OCI-LY7 (cell line): ENCODE measurements around the gene FIS1. TPM values are rescaled to one million over a fixed set of nuclear protein-coding genes. Genes with fewer than 3 reads are reported as not detected.

Source experiments
- BruUV-seq: library from RNA; stranded (reverse); fragments of 400-500 nt; replicated peaks from 2 replicates; lab custom pipeline; 2021; lab: Mats Ljungman, UMichigan
- CTCF ChIA-PET: fragments of 300-600 bp; sonication (Branson Sonifier 250); formaldehyde crosslinking; loops from one replicate; lab custom pipeline; 2022; ENCODE audit warnings: antibody characterized with exemption; ENCODE audit not compliant: unreplicated experiment; lab: Charles Lee
- POLR2A ChIA-PET: fragments of 300-600 bp; sonication (Branson Sonifier 250); formaldehyde crosslinking; loops from one replicate; lab custom pipeline; 2022; ENCODE audit warnings: antibody characterized with exemption; lab: Charles Lee
- DNase-seq: peaks from one replicate; pipeline ENCODE4 v3.0.0-alpha.2; 2015; ENCODE audit warnings: low spot score
- H2AFZ ChIP-seq: fragments of 200-600 bp; sonication (generic), shearing (Covaris generic); 2 replicates; pipeline ENCODE4 v1.6.1; 2014; ENCODE audit warnings: mild to moderate bottlenecking, antibody characterized with exemption, low read length, moderate library complexity
- H3K27ac ChIP-seq: fragments of 200-600 bp; sonication (generic); 2 replicates; pipeline ENCODE4 v1.5.1; 2014; ENCODE audit warnings: mixed run types, low read depth, mild to moderate bottlenecking, moderate library complexity, low read length, inconsistent platforms; ENCODE audit not compliant: poor library complexity, severe bottlenecking
- H3K36me3 ChIP-seq: fragments of 200-600 bp; sonication (generic); 2 replicates; pipeline ENCODE4 v1.6.1; 2014; ENCODE audit warnings: mild to moderate bottlenecking, antibody characterized with exemption, low read length, moderate library complexity, mixed read lengths; ENCODE audit not compliant: insufficient read depth
- H3K4me1 ChIP-seq: fragments of 200-600 bp; sonication (generic); 2 replicates; pipeline ENCODE4 v1.5.1; 2014; ENCODE audit warnings: mild to moderate bottlenecking, low read length; ENCODE audit not compliant: insufficient read depth, poor library complexity, severe bottlenecking
- H3K4me2 ChIP-seq: fragments of 200-600 bp; sonication (generic); 2 replicates; pipeline ENCODE4 v1.6.1; 2014; ENCODE audit warnings: mild to moderate bottlenecking, low read length
- H3K4me3 ChIP-seq: fragments of 200-600 bp; sonication (generic); 2 replicates; pipeline ENCODE4 v1.5.1; 2014; ENCODE audit warnings: mild to moderate bottlenecking, low read depth, low read length; ENCODE audit not compliant: poor library complexity, severe bottlenecking
- H3K79me2 ChIP-seq: fragments of 200-600 bp; sonication (generic); 2 replicates; pipeline ENCODE4 v1.6.1; 2016; ENCODE audit warnings: low read depth, mild to moderate bottlenecking, low read length, moderate library complexity, mixed read lengths; ENCODE audit not compliant: insufficient read depth
- H3K9me2 ChIP-seq: fragments of 200-600 bp; sonication (generic); 2 replicates; pipeline ENCODE4 v1.6.1; 2016; ENCODE audit warnings: mild to moderate bottlenecking, low read length, mixed read lengths; ENCODE audit not compliant: insufficient read depth
- H3K9me3 ChIP-seq: fragments of 200-600 bp; sonication (generic); 2 replicates; pipeline ENCODE4 v1.6.1; 2014; ENCODE audit warnings: mild to moderate bottlenecking, mixed run types, low read length, mixed read lengths
- H4K20me1 ChIP-seq: fragments of 200-600 bp; sonication (generic); 2 replicates; pipeline ENCODE4 v1.6.1; 2014; ENCODE audit warnings: mild to moderate bottlenecking, antibody characterized with exemption, low read length, moderate library complexity, mixed read lengths; ENCODE audit not compliant: insufficient read depth
- EZH2phosphoT487 ChIP-seq: fragments of 200-600 bp; sonication (generic); IDR thresholded peaks from 2 replicates; pipeline ENCODE4 v1.6.1; 2018; ENCODE audit warnings: low read depth, borderline replicate concordance, mild to moderate bottlenecking, mixed run types, antibody characterized with exemption, low read length, moderate library complexity, mixed read lengths
- intact Hi-C: fragments of 100-400 bp; cut with micrococcal nuclease; formaldehyde crosslinking; loops from one replicate; pipeline ENCODE4 v1.10.0; 2022; ENCODE audit not compliant: unreplicated experiment
- total RNA-seq, 2 experiments: library from RNA; depleted of rRNA in 1 of 2; stranded (reverse); fragments of >200 nt in 1 of 2; shearing (Covaris generic) in 1 of 2; gene quantifications; 2 replicates each; pipeline ENCODE4 v1.2.3, GENCODE V29; 2014 to 2022
- TF ChIP-seq, protein P1 (sequence below): fragments of 200-600 bp; sonication (generic); conservative IDR thresholded peaks from 2 replicates; pipeline ENCODE4 v1.5.1; 2014; ENCODE audit warnings: mild to moderate bottlenecking, antibody characterized with exemption, low read length, moderate library complexity, mixed read lengths

The FIS1 gene
- total RNA-seq, 2 experiments from 2014 or later, result 92.7 to 102 TPM

DNA sequence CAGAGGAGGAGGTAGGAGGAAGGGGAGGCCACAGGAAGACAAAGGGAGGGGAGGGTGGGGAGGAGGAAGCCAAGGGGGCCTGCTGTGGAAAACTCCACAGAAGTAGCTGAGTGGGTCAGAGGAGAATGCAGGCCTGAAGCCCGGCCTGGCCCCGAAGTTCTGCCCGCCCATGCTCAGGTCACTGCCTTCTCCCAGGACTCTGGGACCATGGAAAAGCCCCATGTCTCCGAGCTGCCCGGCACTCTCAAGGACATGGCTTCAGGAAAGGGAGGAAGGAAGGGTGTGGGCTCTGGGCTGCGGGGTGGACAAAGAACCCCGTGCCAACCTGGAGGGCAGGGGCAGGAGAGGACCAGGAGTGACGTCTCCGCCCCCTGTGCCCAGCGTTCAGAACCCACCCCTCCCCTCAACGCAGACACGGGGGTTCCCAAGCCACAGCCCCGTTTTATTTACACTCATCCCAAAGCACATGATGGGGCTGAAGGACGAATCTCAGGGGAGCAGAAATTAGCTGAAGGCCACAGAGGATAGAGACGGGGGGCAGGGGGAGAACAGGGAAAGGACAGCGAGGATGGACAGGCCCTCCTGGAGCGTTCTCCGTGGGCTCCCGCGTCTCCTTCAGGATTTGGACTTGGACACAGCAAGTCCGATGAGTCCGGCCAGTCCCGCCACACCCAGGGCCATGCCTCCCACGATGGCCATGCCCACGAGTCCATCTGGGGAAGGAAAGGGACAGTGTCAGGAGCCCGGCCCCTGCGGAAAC lies 5.5 kb downstream of the FIS1 start:
- Histone ChIP-seq H3K4me2 (no peak overlapping the region), H3K4me3 (no peak overlapping the region), H4K20me1 (no peaks in the 10 kb centered on the region), H3K9me2 (no peaks in the 10 kb centered on the region), H3K9me3 (no peaks in the 10 kb centered on the region), H3K79me2 (peaks cover 15% of the 10 kb centered on the region; the same call in 1 of the 2 replicates), H3K4me1 (peaks cover 9% of the 10 kb centered on the region), H3K27ac (no peak overlapping the region), H2AFZ (no peak overlapping the region), H3K36me3 (peaks cover 47% of the 10 kb centered on the region; the same call in 1 of the 2 replicates)
- BruUV-seq, result no TSS peak
- ChIA-PET CTCF (no interaction called here), POLR2A (no interaction called here)
- no peak for DNase-seq
- intact Hi-C loops, result no loop called here
- TF ChIP-seq, protein P1, sequence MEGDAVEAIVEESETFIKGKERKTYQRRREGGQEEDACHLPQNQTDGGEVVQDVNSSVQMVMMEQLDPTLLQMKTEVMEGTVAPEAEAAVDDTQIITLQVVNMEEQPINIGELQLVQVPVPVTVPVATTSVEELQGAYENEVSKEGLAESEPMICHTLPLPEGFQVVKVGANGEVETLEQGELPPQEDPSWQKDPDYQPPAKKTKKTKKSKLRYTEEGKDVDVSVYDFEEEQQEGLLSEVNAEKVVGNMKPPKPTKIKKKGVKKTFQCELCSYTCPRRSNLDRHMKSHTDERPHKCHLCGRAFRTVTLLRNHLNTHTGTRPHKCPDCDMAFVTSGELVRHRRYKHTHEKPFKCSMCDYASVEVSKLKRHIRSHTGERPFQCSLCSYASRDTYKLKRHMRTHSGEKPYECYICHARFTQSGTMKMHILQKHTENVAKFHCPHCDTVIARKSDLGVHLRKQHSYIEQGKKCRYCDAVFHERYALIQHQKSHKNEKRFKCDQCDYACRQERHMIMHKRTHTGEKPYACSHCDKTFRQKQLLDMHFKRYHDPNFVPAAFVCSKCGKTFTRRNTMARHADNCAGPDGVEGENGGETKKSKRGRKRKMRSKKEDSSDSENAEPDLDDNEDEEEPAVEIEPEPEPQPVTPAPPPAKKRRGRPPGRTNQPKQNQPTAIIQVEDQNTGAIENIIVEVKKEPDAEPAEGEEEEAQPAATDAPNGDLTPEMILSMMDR, result no peak
- no peak for TF ChIP-seq EZH2phosphoT487

DNA sequence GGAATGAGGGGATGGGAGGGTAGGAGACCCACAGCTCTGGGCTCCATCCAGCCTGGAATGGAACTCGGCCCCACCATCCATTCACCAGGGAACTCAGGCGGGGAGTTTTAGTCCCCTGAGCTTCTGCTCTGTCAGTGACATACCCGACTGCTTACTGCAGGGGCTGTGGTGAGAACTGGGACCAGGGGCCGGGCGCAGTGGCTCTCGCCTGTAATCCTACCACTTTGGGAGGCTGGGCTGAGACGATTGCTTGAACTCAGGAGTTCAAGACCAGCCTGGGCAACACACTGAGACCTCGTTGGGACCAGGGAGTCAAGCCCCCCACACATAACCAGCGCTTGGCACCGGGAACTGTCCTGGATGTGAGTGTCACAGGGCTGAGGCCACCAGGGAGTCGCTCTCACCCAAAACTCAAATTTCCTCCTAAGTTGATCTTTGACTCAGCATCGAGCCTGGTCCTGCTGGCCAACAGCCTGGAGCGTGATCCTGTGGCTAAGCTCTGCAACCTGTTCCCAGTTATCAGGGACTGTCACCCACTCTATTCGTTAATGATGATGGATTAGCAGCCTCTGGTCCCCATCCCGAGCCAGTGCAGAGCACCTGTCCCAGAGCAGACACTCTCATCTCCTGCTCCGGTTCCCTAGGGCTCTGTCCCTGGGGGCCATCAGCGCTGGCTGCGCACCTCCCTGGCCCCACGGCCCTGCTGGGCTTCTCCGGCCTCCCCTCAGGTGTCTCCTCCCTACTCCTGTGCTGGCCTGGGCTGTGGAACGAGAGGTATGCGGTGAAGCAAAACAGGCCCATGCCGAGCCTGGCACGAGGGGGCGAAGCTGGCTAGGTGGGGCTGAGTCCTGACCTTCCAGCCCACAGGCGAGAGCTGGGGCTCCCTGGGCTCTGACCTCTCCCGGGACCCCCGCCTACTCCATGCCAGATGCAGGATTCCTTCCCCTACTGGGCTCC lies 6.4 kb downstream of the FIS1 start:
- Histone ChIP-seq H3K4me1 (peaks cover 2% of the 10 kb centered on the region), H3K36me3 (peaks cover 44% of the 10 kb centered on the region; the same call in 1 of the 2 replicates), H3K4me2 (no peak overlapping the region), H3K9me3 (no peaks in the 10 kb centered on the region), H4K20me1 (no peaks in the 10 kb centered on the region), H3K79me2 (peaks cover 10% of the 10 kb centered on the region; the same call in 1 of the 2 replicates), H3K4me3 (no peak overlapping the region), H3K9me2 (no peaks in the 10 kb centered on the region), H2AFZ (no peak overlapping the region), H3K27ac (no peak overlapping the region)
- no peak for DNase-seq
- TF ChIP-seq, protein P1, result no peak
- TF ChIP-seq EZH2phosphoT487, result no peak
- BruUV-seq, result no TSS peak
- ChIA-PET CTCF (interaction anchor here (1.1 kb wide), 1 partner anchor 11 kb away, joined by 4 read pairs; no protein-coding TSS in a partner anchor), POLR2A (no interaction called here)
- intact Hi-C loops, result no loop called here
